Osteoblast (primary cell): ENCODE data around the gene PRR7. TPM values are rescaled to one million over a fixed set of nuclear protein-coding genes. Genes with fewer than 3 reads are reported as not detected.
A peak's percentile ranks its signal among the peaks of the same experiment; 100 is the strongest.

Experiments used
- DNase-seq: peaks from one replicate; pipeline ENCODE4 v3.0.0; 2011; ENCODE audit warnings: low spot score, mixed read lengths; ENCODE audit not compliant: insufficient read length; ENCODE audit errors: missing footprints
- H2AFZ ChIP-seq: 2 replicates; pipeline ENCODE4 v1.6.0; 2011; ENCODE audit warnings: mild to moderate bottlenecking, low read length
- H3K27ac ChIP-seq: 2 replicates; pipeline ENCODE4 v1.5.1; 2011; ENCODE audit warnings: mild to moderate bottlenecking, low read depth, low read length, moderate library complexity
- H3K27me3 ChIP-seq: 2 replicates; pipeline ENCODE4 v1.6.0; 2012; ENCODE audit warnings: mild to moderate bottlenecking, control low read depth, inconsistent platforms, low read length, moderate library complexity; ENCODE audit not compliant: insufficient read depth
- H3K36me3 ChIP-seq: 2 replicates; pipeline ENCODE4 v1.5.1; 2011; ENCODE audit warnings: mild to moderate bottlenecking, low read length, control low read depth, moderate library complexity; ENCODE audit not compliant: insufficient read depth
- H3K4me1 ChIP-seq: 2 replicates; pipeline ENCODE4 v1.5.1; 2011; ENCODE audit warnings: mild to moderate bottlenecking, low read length, control low read depth, moderate library complexity; ENCODE audit not compliant: insufficient read depth
- H3K4me2 ChIP-seq: 2 replicates; pipeline ENCODE4 v1.6.0; 2011; ENCODE audit warnings: mild to moderate bottlenecking, low read length; ENCODE audit not compliant: insufficient read depth
- H3K4me3 ChIP-seq: fragments of 200-600 bp; sonication (generic); 3 replicates; pipeline ENCODE4 v1.5.1; 2012; ENCODE audit warnings: mild to moderate bottlenecking, low read length, inconsistent platforms; ENCODE audit not compliant: insufficient read depth
- H3K79me2 ChIP-seq: 2 replicates; pipeline ENCODE4 v1.6.0; 2012; ENCODE audit warnings: mild to moderate bottlenecking, low read length, control low read depth, inconsistent platforms; ENCODE audit not compliant: insufficient read depth
- H3K9me3 ChIP-seq: 2 replicates; pipeline ENCODE4 v1.5.1; 2011; ENCODE audit warnings: low read depth, low read length, control low read depth
- H4K20me1 ChIP-seq: 2 replicates; pipeline ENCODE4 v1.6.0; 2012; ENCODE audit warnings: mild to moderate bottlenecking, low read length, control low read depth; ENCODE audit not compliant: insufficient read depth
- CTCF ChIP-seq: IDR thresholded peaks from 2 replicates; pipeline ENCODE4 v1.5.1; 2011; ENCODE audit warnings: mild to moderate bottlenecking, low read depth, low read length, moderate library complexity; ENCODE audit errors: extremely low read depth
- total RNA-seq: library from RNA; depleted of rRNA; stranded (reverse); fragments of >200 nt; gene quantifications from 2 replicates; pipeline ENCODE4 v1.2.3, GENCODE V29; 2012

Gene PRR7
- total RNA-seq, 1 donor = 12.7 TPM

GRCh38 chr5:177501874-177502678, 55.5 kb downstream of the PRR7 start:
- Histone ChIP-seq H3K79me2 (no peaks in the 10 kb centered on the region), H3K4me2 (no peak overlapping the region), H3K27me3 (no peaks in the 10 kb centered on the region), H3K4me1 (peaks cover 13% of the 10 kb centered on the region), H3K36me3 (no peaks in the 10 kb centered on the region), H3K4me3 (no peak overlapping the region), H3K9me3 (no peaks in the 10 kb centered on the region), H3K27ac (no peak overlapping the region), H4K20me1 (no peaks in the 10 kb centered on the region), H2AFZ (no peak overlapping the region)
- DNase-seq = peak; percentile 84
- TF ChIP-seq CTCF = no peak

- TF ChIP-seq CTCF = no peak
- no peak for DNase-seq
- Histone ChIP-seq H3K79me2 (no peaks in the 10 kb centered on the region), H3K36me3 (no peaks in the 10 kb centered on the region), H2AFZ (no peak overlapping the region), H3K4me3 (no peak overlapping the region), H3K27ac (no peak overlapping the region), H3K27me3 (no peaks in the 10 kb centered on the region), H4K20me1 (no peaks in the 10 kb centered on the region), H3K4me2 (no peak overlapping the region), H3K9me3 (no peaks in the 10 kb centered on the region), H3K4me1 (peaks cover 12% of the 10 kb centered on the region)
Observed at GRCh38 chr5:177502886-177503285, 56.3 kb downstream of the PRR7 start.

- Histone ChIP-seq H3K9me3 (no peaks in the 10 kb centered on the region), H3K36me3 (no peaks in the 10 kb centered on the region), H3K4me2 (no peak overlapping the region), H3K4me1 (peaks cover 5% of the 10 kb centered on the region), H3K27ac (no peak overlapping the region), H4K20me1 (no peaks in the 10 kb centered on the region), H3K27me3 (no peaks in the 10 kb centered on the region), H3K79me2 (no peaks in the 10 kb centered on the region), H2AFZ (no peak overlapping the region), H3K4me3 (no peak overlapping the region)
- DNase-seq = no peak
- TF ChIP-seq CTCF = no peak
Observed at GRCh38 chr5:177503351-177504085, 56.9 kb downstream of the PRR7 start.
